ENCODE results near the gene SV2C.

SV2C gene

GRCh38 chr5:76257225-76257833 is 174.1 kb downstream of the SV2C start:
- Mint-ChIP-seq H3K27me3 (peaks cover 2% of the 10 kb centered on the region), H3K36me3 (no peaks in the 10 kb centered on the region), H3K27ac (no peak overlapping the region), H3K4me3 (no peak overlapping the region), H3K4me1 (ENCODE audit: low read depth) (peaks cover 3% of the 10 kb centered on the region), H3K9me3 (ENCODE audit: low read depth) (no peaks in the 10 kb centered on the region)

- peaks cover 2% of the 10 kb centered on the region for H3K27me3 Mint-ChIP-seq
- peaks cover 4% of the 10 kb centered on the region for H3K9me3 Mint-ChIP-seq (ENCODE audit: low read depth)
- peaks cover 3% of the 10 kb centered on the region for H3K36me3 Mint-ChIP-seq
- no peak overlapping the region for H3K4me3 Mint-ChIP-seq
- H3K27ac Mint-ChIP-seq = no peak overlapping the region
- peaks cover 3% of the 10 kb centered on the region for H3K4me1 Mint-ChIP-seq (ENCODE audit: low read depth)
Observed at GRCh38 chr5:76257897-76258296, 174.7 kb downstream of the SV2C start.

GRCh38 chr5:76264681-76265080 is 181.5 kb downstream of the SV2C start:
- H3K27me3 Mint-ChIP-seq = peaks cover 7% of the 10 kb centered on the region
- peaks cover 5% of the 10 kb centered on the region for H3K4me1 Mint-ChIP-seq (ENCODE audit: low read depth)
- peaks cover 10% of the 10 kb centered on the region for H3K36me3 Mint-ChIP-seq
- H3K27ac Mint-ChIP-seq = no peak overlapping the region
- no peak overlapping the region for H3K4me3 Mint-ChIP-seq
- H3K9me3 Mint-ChIP-seq (ENCODE audit: low read depth) = peaks cover 4% of the 10 kb centered on the region

- no peaks in the 10 kb centered on the region for H3K9me3 Mint-ChIP-seq (ENCODE audit: low read depth)
- H3K27me3 Mint-ChIP-seq = peaks cover 3% of the 10 kb centered on the region
- no peaks in the 10 kb centered on the region for H3K36me3 Mint-ChIP-seq
- H3K4me3 Mint-ChIP-seq = peak overlapping the region; percentile 17
- peak overlapping the region; percentile 75 for H3K27ac Mint-ChIP-seq
- H3K4me1 Mint-ChIP-seq (ENCODE audit: low read depth) = peaks cover 13% of the 10 kb centered on the region
Observed at GRCh38 chr5:76269259-76269931, 186.2 kb downstream of the SV2C start.

- no peaks in the 10 kb centered on the region for H3K36me3 Mint-ChIP-seq
- H3K27ac Mint-ChIP-seq = peak overlapping the region; percentile 75
- H3K9me3 Mint-ChIP-seq (ENCODE audit: low read depth) = no peaks in the 10 kb centered on the region
- peak overlapping the region; percentile 24 for H3K4me3 Mint-ChIP-seq
- peaks cover 13% of the 10 kb centered on the region for H3K4me1 Mint-ChIP-seq (ENCODE audit: low read depth)
- peaks cover 3% of the 10 kb centered on the region for H3K27me3 Mint-ChIP-seq
Observed at GRCh38 chr5:76269932-76270610, 186.9 kb downstream of the SV2C start.

GRCh38 chr5:76271836-76272235 is 188.7 kb downstream of the SV2C start:
- peaks cover 3% of the 10 kb centered on the region for H3K27me3 Mint-ChIP-seq
- no peaks in the 10 kb centered on the region for H3K36me3 Mint-ChIP-seq
- no peaks in the 10 kb centered on the region for H3K9me3 Mint-ChIP-seq (ENCODE audit: low read depth)
- H3K4me1 Mint-ChIP-seq (ENCODE audit: low read depth) = peaks cover 13% of the 10 kb centered on the region
- no peak overlapping the region for H3K27ac Mint-ChIP-seq
- H3K4me3 Mint-ChIP-seq = no peak overlapping the region

GRCh38 chr5:76273206-76273885 is 190.2 kb downstream of the SV2C start:
- peaks cover 13% of the 10 kb centered on the region for H3K4me1 Mint-ChIP-seq (ENCODE audit: low read depth)
- H3K27me3 Mint-ChIP-seq = no peaks in the 10 kb centered on the region
- no peak overlapping the region for H3K27ac Mint-ChIP-seq
- no peaks in the 10 kb centered on the region for H3K9me3 Mint-ChIP-seq (ENCODE audit: low read depth)
- H3K36me3 Mint-ChIP-seq = no peaks in the 10 kb centered on the region
- H3K4me3 Mint-ChIP-seq = no peak overlapping the region

- no peaks in the 10 kb centered on the region for H3K36me3 Mint-ChIP-seq
- no peaks in the 10 kb centered on the region for H3K9me3 Mint-ChIP-seq (ENCODE audit: low read depth)
- H3K27ac Mint-ChIP-seq = no peak overlapping the region
- no peaks in the 10 kb centered on the region for H3K27me3 Mint-ChIP-seq
- H3K4me3 Mint-ChIP-seq = no peak overlapping the region
- peaks cover 9% of the 10 kb centered on the region for H3K4me1 Mint-ChIP-seq (ENCODE audit: low read depth)
Observed at GRCh38 chr5:76274571-76274970, 191.4 kb downstream of the SV2C start.

- no peaks in the 10 kb centered on the region for H3K27me3 Mint-ChIP-seq
- no peak overlapping the region for H3K4me3 Mint-ChIP-seq
- no peaks in the 10 kb centered on the region for H3K9me3 Mint-ChIP-seq (ENCODE audit: low read depth)
- H3K27ac Mint-ChIP-seq = no peak overlapping the region
- H3K36me3 Mint-ChIP-seq = no peaks in the 10 kb centered on the region
- H3K4me1 Mint-ChIP-seq (ENCODE audit: low read depth) = no peaks in the 10 kb centered on the region
Observed at GRCh38 chr5:76277736-76278135, 194.6 kb downstream of the SV2C start.

- Mint-ChIP-seq H3K4me1 (ENCODE audit: low read depth) (no peaks in the 10 kb centered on the region), H3K27ac (no peak overlapping the region), H3K4me3 (no peak overlapping the region), H3K9me3 (ENCODE audit: low read depth) (no peaks in the 10 kb centered on the region), H3K36me3 (no peaks in the 10 kb centered on the region), H3K27me3 (no peaks in the 10 kb centered on the region)
Observed at GRCh38 chr5:76278261-76278789, 195.1 kb downstream of the SV2C start.

- Mint-ChIP-seq H3K27ac (no peak overlapping the region), H3K4me3 (no peak overlapping the region), H3K36me3 (no peaks in the 10 kb centered on the region)
Observed at GRCh38 chr5:76280494-76280893, 197.3 kb downstream of the SV2C start.

GRCh38 chr5:76283670-76284069 is 200.5 kb downstream of the SV2C start:
- no peak overlapping the region for H3K4me3 Mint-ChIP-seq
- no peaks in the 10 kb centered on the region for H3K9me3 Mint-ChIP-seq (ENCODE audit: low read depth)
- no peak overlapping the region for H3K27ac Mint-ChIP-seq
- no peaks in the 10 kb centered on the region for H3K27me3 Mint-ChIP-seq
- H3K36me3 Mint-ChIP-seq = no peaks in the 10 kb centered on the region
- no peaks in the 10 kb centered on the region for H3K4me1 Mint-ChIP-seq (ENCODE audit: low read depth)

More at GRCh38 chr5:76280494-76280893, 197.3 kb downstream of the SV2C start:
- Mint-ChIP-seq H3K9me3 (ENCODE audit: low read depth) (no peaks in the 10 kb centered on the region), H3K4me1 (ENCODE audit: low read depth) (no peaks in the 10 kb centered on the region), H3K27me3 (no peaks in the 10 kb centered on the region)

GRCh38 chr5:76289692-76290091 is 206.5 kb downstream of the SV2C start:
- Mint-ChIP-seq H3K27ac (no peak overlapping the region), H3K4me1 (ENCODE audit: low read depth) (no peaks in the 10 kb centered on the region), H3K27me3 (no peaks in the 10 kb centered on the region), H3K9me3 (ENCODE audit: low read depth) (no peaks in the 10 kb centered on the region), H3K4me3 (no peak overlapping the region), H3K36me3 (no peaks in the 10 kb centered on the region)

GRCh38 chr5:76290321-76290757 is 207.2 kb downstream of the SV2C start:
- Mint-ChIP-seq H3K27me3 (no peaks in the 10 kb centered on the region), H3K9me3 (ENCODE audit: low read depth) (no peaks in the 10 kb centered on the region), H3K4me3 (no peak overlapping the region), H3K36me3 (no peaks in the 10 kb centered on the region), H3K27ac (no peak overlapping the region), H3K4me1 (ENCODE audit: low read depth) (no peaks in the 10 kb centered on the region)

Data from activated naive CD8-positive, alpha-beta T cell (primary cell).